Articular chondrocyte of knee joint (primary cell): ENCODE results near the gene DMTF1. TPM values are rescaled to one million over a fixed set of nuclear protein-coding genes. Genes with fewer than 3 reads are reported as not detected.

Experiments
- small RNA-seq: library from RNA; depleted of rRNA; stranded (forward); fragments of <200 nt; gene quantifications from one replicate; pipeline ENCODE3, GENCODE V24; 2012
- total RNA-seq: library from RNA; depleted of rRNA; stranded (reverse); fragments of >200 nt; gene quantifications from 2 replicates; pipeline ENCODE4 v1.2.3, GENCODE V29; 2012

DMTF1 gene
- total RNA-seq: 79.6 and 94.9 TPM in 2 replicates

GRCh38 chr7:87152112-87152896 lies at the start of gene DMTF1:
TSS of gene DMTF1 (plus strand) at chr7:87152453. CDS start at chr7:87164942, 12,489 bp downstream.

GRCh38 chr7:87219545-87220025 lies 67.3 kb downstream of the DMTF1 start, which contains the start of gene TMEM243:
TSS of gene TMEM243 (minus strand) at chr7:87219732. CDS start at chr7:87219503, 229 bp downstream.

Small RNA genes within 50 kb of the gene (small RNA-seq; reads per million reads assigned to genes)
- gene RF00019 (not detected), gene RF02271 (not detected)

Other genes with a start within 250 kb of the DMTF1 start
- 4.7 and 10.5 TPM in 2 replicates for gene ELAPOR2, start 92.8 kb upstream of the DMTF1 start, total RNA-seq
- gene TMEM243, start 67.3 kb downstream of the DMTF1 start, total RNA-seq: 35.5 and 40.6 TPM in 2 replicates
- gene CROT, start 193.2 kb downstream of the DMTF1 start, total RNA-seq: 28.7 and 37.6 TPM in 2 replicates